ENCODE results near the gene PFKFB3. TPM values are rescaled to one million over a fixed set of nuclear protein-coding genes. Genes with fewer than 3 reads are reported as not detected.

PFKFB3 gene
- total RNA-seq, 1 donor from 2014 or later, result 52.4 TPM

GRCh38 chr10:6202098-6202683, 541 bp upstream of the PFKFB3 start:
- peak overlapping the region; percentile 74 for H3K9ac ChIP-seq (ENCODE audit: low read length)
- H4K20me1 ChIP-seq (ENCODE audit: insufficient read depth, low read length), result peaks cover 55% of the 10 kb centered on the region
- Mint-ChIP-seq H3K27ac (ENCODE audit: unreplicated experiment) (peak overlapping the region; percentile 91), H3K27me3 (ENCODE audit: low read depth, unreplicated experiment) (peaks cover 2% of the 10 kb centered on the region), H3K4me3 (ENCODE audit: unreplicated experiment) (peak overlapping the region; percentile 84), H3K4me1 (ENCODE audit: low read depth, unreplicated experiment) (peaks cover 12% of the 10 kb centered on the region), H3K36me3 (ENCODE audit: low read depth, unreplicated experiment) (no peaks in the 10 kb centered on the region), H3K9me3 (ENCODE audit: unreplicated experiment) (no peaks in the 10 kb centered on the region)
- DNase-seq (ENCODE audit: low read depth), result no peak
- peak overlapping the region; percentile 74 for H2AFZ ChIP-seq (ENCODE audit: low read depth, low read length)
- H3K4me1 ChIP-seq (ENCODE audit: insufficient read depth, low read length), result peaks cover 24% of the 10 kb centered on the region
- H3K9me3 ChIP-seq (ENCODE audit: insufficient read depth, low read depth, low read length), result no peaks in the 10 kb centered on the region
- H3K36me3 ChIP-seq (ENCODE audit: insufficient read depth, low read length), result no peaks in the 10 kb centered on the region
- no peaks in the 10 kb centered on the region for H3K27me3 ChIP-seq (ENCODE audit: insufficient read depth, low read length)
- no peak overlapping the region for H3K27ac ChIP-seq (ENCODE audit: low read depth, low read length)
- TF ChIP-seq EZH2 (IDR thresholded peaks at IDR 0.05; ENCODE audit: insufficient read depth, low read length) (no peak), CTCF (IDR thresholded peaks at IDR 0.05; ENCODE audit: insufficient read depth, low read depth, low read length) (no peak)
- peak overlapping the region; percentile 56 for H3K4me3 ChIP-seq (ENCODE audit: insufficient read depth, low read depth, low read length)
- no peak for FAIRE-seq
- peak overlapping the region; percentile 91 for H3K4me2 ChIP-seq (ENCODE audit: low read length)
- H3K79me2 ChIP-seq (ENCODE audit: insufficient read depth, low read length), result peaks cover 32% of the 10 kb centered on the region

- Histone ChIP-seq H2AFZ (ENCODE audit: low read depth, low read length) (peak overlapping the region; percentile 45), H3K9me3 (ENCODE audit: insufficient read depth, low read depth, low read length) (no peaks in the 10 kb centered on the region), H3K27ac (ENCODE audit: low read depth, low read length) (peak overlapping the region; percentile 93), H3K9ac (ENCODE audit: low read length) (peak overlapping the region; percentile 89), H3K4me3 (ENCODE audit: insufficient read depth, low read depth, low read length) (peak overlapping the region; percentile 89), H3K36me3 (ENCODE audit: insufficient read depth, low read length) (no peaks in the 10 kb centered on the region), H3K27me3 (ENCODE audit: insufficient read depth, low read length) (no peaks in the 10 kb centered on the region), H3K79me2 (ENCODE audit: insufficient read depth, low read length) (peaks cover 44% of the 10 kb centered on the region), H3K4me1 (ENCODE audit: insufficient read depth, low read length) (peaks cover 28% of the 10 kb centered on the region), H4K20me1 (ENCODE audit: insufficient read depth, low read length) (peaks cover 68% of the 10 kb centered on the region), H3K4me2 (ENCODE audit: low read length) (peak overlapping the region; percentile 100)
- TF ChIP-seq CTCF (IDR thresholded peaks at IDR 0.05; ENCODE audit: insufficient read depth, low read depth, low read length) (no peak), EZH2 (IDR thresholded peaks at IDR 0.05; ENCODE audit: insufficient read depth, low read length) (no peak)
- FAIRE-seq (no peak), DNase-seq (ENCODE audit: low read depth) (peak; percentile 30)
- Mint-ChIP-seq H3K27me3 (ENCODE audit: low read depth, unreplicated experiment) (peaks cover 2% of the 10 kb centered on the region), H3K4me3 (ENCODE audit: unreplicated experiment) (peak overlapping the region; percentile 98), H3K27ac (ENCODE audit: unreplicated experiment) (peak overlapping the region; percentile 85), H3K36me3 (ENCODE audit: low read depth, unreplicated experiment) (peaks cover 3% of the 10 kb centered on the region), H3K9me3 (ENCODE audit: unreplicated experiment) (no peaks in the 10 kb centered on the region), H3K4me1 (ENCODE audit: low read depth, unreplicated experiment) (peaks cover 17% of the 10 kb centered on the region)
Measured at GRCh38 chr10:6203331-6204062, 765 bp downstream of the PFKFB3 start.

GRCh38 chr10:6204063-6204340, 1.3 kb downstream of the PFKFB3 start:
- H3K36me3 Mint-ChIP-seq (ENCODE audit: low read depth, unreplicated experiment), result peaks cover 3% of the 10 kb centered on the region
- H3K4me1 ChIP-seq (ENCODE audit: insufficient read depth, low read length), result peaks cover 30% of the 10 kb centered on the region
- no peak for FAIRE-seq

More at GRCh38 chr10:6204063-6204340, 1.3 kb downstream of the PFKFB3 start:
- peaks cover 68% of the 10 kb centered on the region for H4K20me1 ChIP-seq (ENCODE audit: insufficient read depth, low read length)
- peaks cover 2% of the 10 kb centered on the region for H3K27me3 Mint-ChIP-seq (ENCODE audit: low read depth, unreplicated experiment)
- no peak overlapping the region for H3K27ac Mint-ChIP-seq (ENCODE audit: unreplicated experiment)
- TF ChIP-seq CTCF (IDR thresholded peaks at IDR 0.05; ENCODE audit: insufficient read depth, low read depth, low read length) (no peak), EZH2 (IDR thresholded peaks at IDR 0.05; ENCODE audit: insufficient read depth, low read length) (no peak)
- peak overlapping the region; percentile 100 for H3K4me2 ChIP-seq (ENCODE audit: low read length)
- no peaks in the 10 kb centered on the region for H3K27me3 ChIP-seq (ENCODE audit: insufficient read depth, low read length)
- peak overlapping the region; percentile 89 for H3K9ac ChIP-seq (ENCODE audit: low read length)
- DNase-seq (ENCODE audit: low read depth), result no peak
- peak overlapping the region; percentile 89 for H3K4me3 ChIP-seq (ENCODE audit: insufficient read depth, low read depth, low read length)
- H3K9me3 Mint-ChIP-seq (ENCODE audit: unreplicated experiment), result no peaks in the 10 kb centered on the region
- H3K4me1 Mint-ChIP-seq (ENCODE audit: low read depth, unreplicated experiment), result peaks cover 22% of the 10 kb centered on the region
- H2AFZ ChIP-seq (ENCODE audit: low read depth, low read length), result no peak overlapping the region
- peaks cover 48% of the 10 kb centered on the region for H3K79me2 ChIP-seq (ENCODE audit: insufficient read depth, low read length)
- peak overlapping the region; percentile 98 for H3K4me3 Mint-ChIP-seq (ENCODE audit: unreplicated experiment)
- H3K36me3 ChIP-seq (ENCODE audit: insufficient read depth, low read length), result no peaks in the 10 kb centered on the region
- H3K27ac ChIP-seq (ENCODE audit: low read depth, low read length), result peak overlapping the region; percentile 93
- H3K9me3 ChIP-seq (ENCODE audit: insufficient read depth, low read depth, low read length), result no peaks in the 10 kb centered on the region

All from astrocyte (in vitro differentiated cells and primary cell).